Measurements from ENCODE around the gene PTPRK.

DNA sequence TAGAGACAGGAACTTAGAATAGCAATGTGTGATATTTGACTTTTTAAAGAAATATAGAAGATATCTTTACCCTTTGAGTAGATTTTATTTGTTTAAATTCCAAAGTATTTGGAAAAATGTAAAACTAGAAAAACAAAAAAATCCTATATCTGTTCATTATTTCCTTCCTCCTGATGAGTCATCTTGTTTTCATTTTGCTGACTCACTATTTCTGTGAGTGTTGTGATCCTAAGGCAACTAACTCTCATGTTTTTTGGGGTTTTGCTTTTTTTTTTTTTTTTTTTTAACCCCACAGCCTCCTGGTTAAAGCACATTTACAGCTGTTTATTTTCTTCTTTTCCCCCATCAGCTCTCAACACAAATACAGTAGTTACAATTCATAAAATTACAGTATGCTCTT is 581.7 kb downstream of the PTPRK start:
- no peak for TF ChIP-seq CTCF (IDR thresholded peaks at IDR 0.05)
- TF ChIP-seq POLR2A (IDR thresholded peaks at IDR 0.05) = no peak
